Keratinocyte (primary cell): Measurements from ENCODE around the gene UBE2D2. TPM values are rescaled to one million over a fixed set of nuclear protein-coding genes. Genes with fewer than 3 reads are reported as not detected.

Experiments
- DNase-seq: peaks from one replicate; pipeline ENCODE4 v3.0.0-alpha.2; 2011; ENCODE audit warnings: low read depth, missing footprints, low spot score
- FAIRE-seq: peaks from 2 replicates; lab custom pipeline; 2011; peaks lifted over from hg19 to GRCh38; lab: Jason Lieb, UNC
- H2AFZ ChIP-seq: 2 replicates; pipeline ENCODE4 v1.6.0; 2012; ENCODE audit warnings: low read length, control low read depth, inconsistent platforms; ENCODE audit not compliant: control insufficient read depth
- H3K27ac ChIP-seq: 2 replicates; pipeline ENCODE4 v1.5.1; 2011; ENCODE audit warnings: low read length; ENCODE audit not compliant: control insufficient read depth, insufficient read depth
- H3K27me3 ChIP-seq: 3 replicates; pipeline ENCODE4 v1.6.0; 2011; ENCODE audit warnings: low read length; ENCODE audit not compliant: control insufficient read depth, insufficient read depth; ENCODE audit errors: extremely low read depth
- H3K36me3 ChIP-seq, 2 experiments: 2 replicates in 1 of 2; 3 replicates in 1 of 2; pipeline ENCODE4 v1.5.1; 2011; ENCODE audit warnings: low read length in 2 of 2, mild to moderate bottlenecking in 1 of 2; ENCODE audit not compliant: control insufficient read depth in 2 of 2, insufficient read depth in 2 of 2; ENCODE audit errors: extremely low read depth in 1 of 2
- H3K4me1 ChIP-seq: 3 replicates; pipeline ENCODE4 v1.5.1; 2011; ENCODE audit warnings: low read length; ENCODE audit not compliant: control insufficient read depth, insufficient read depth; ENCODE audit errors: extremely low read depth
- H3K4me2 ChIP-seq: 3 replicates; pipeline ENCODE4 v1.6.0; 2011; ENCODE audit warnings: low read depth, low read length; ENCODE audit not compliant: control insufficient read depth, insufficient read depth; ENCODE audit errors: extremely low read depth
- H3K4me3 ChIP-seq, 3 experiments: fragments of 200-600 bp in 1 of 3; sonication (generic) in 1 of 3; 2 replicates in 2 of 3; 3 replicates in 1 of 3; pipeline ENCODE4 v1.5.1; 2011 to 2016; ENCODE audit warnings: low read length in 3 of 3, mild to moderate bottlenecking in 3 of 3, control low read depth in 2 of 3, inconsistent platforms in 1 of 3, low read depth in 1 of 3, mixed read lengths in 1 of 3, mixed run types in 1 of 3, moderate library complexity in 1 of 3; ENCODE audit not compliant: control insufficient read depth in 2 of 3, insufficient read depth in 2 of 3; ENCODE audit errors: extremely low read depth in 1 of 3
- H3K79me2 ChIP-seq: 2 replicates; pipeline ENCODE4 v1.6.0; 2012; ENCODE audit warnings: low read length; ENCODE audit not compliant: control insufficient read depth, insufficient read depth
- H3K9ac ChIP-seq: 3 replicates; pipeline ENCODE4 v1.6.0; 2011; ENCODE audit warnings: low read length; ENCODE audit not compliant: control insufficient read depth, insufficient read depth; ENCODE audit errors: extremely low read depth
- H3K9me1 ChIP-seq: 3 replicates; pipeline ENCODE4 v1.6.0; 2011; ENCODE audit warnings: low read length; ENCODE audit not compliant: control insufficient read depth, insufficient read depth; ENCODE audit errors: extremely low read depth
- H3K9me3 ChIP-seq: 2 replicates; pipeline ENCODE4 v1.5.1; 2012; ENCODE audit warnings: low read depth, low read length; ENCODE audit not compliant: control insufficient read depth
- H4K20me1 ChIP-seq: 3 replicates; pipeline ENCODE4 v1.6.0; 2011; ENCODE audit warnings: low read length; ENCODE audit not compliant: control insufficient read depth, insufficient read depth; ENCODE audit errors: extremely low read depth
- EZH2 ChIP-seq: IDR thresholded peaks from one replicate; pipeline ENCODE4 v1.6.1; 2012; ENCODE audit warnings: inconsistent platforms, mild to moderate bottlenecking, low read length, moderate library complexity
- dilution Hi-C: fragments of 300-500 bp; cut with MboI; formaldehyde crosslinking; loops from one replicate; pipeline ENCODE4 v1.7.0; 2020; ENCODE audit warnings: low sequenced_read_pairs; ENCODE audit not compliant: extremely low pct_ligation_motif_present
- polyA plus RNA-seq, 5 experiments: library from polyadenylated mRNA; depleted of rRNA in 3 of 5; stranded (reverse) in 3 of 5; stranded (forward) in 1 of 5; unstranded in 1 of 5; fragments of >200 nt; gene quantifications; 1 replicate in 1 of 5; 2 replicates in 3 of 5; 3 replicates in 1 of 5; pipeline versions ENCODE4 v1.2.1 to v1.2.3, GENCODE V29; 2011 to 2012; ENCODE audit warnings: missing spikeins in 2 of 5, low read depth in 1 of 5, low replicate concordance in 1 of 5
- TF ChIP-seq, protein P1 (sequence below), 3 experiments: IDR thresholded peaks in 1 of 3; conservative IDR thresholded peaks in 1 of 3; optimal IDR thresholded peaks in 1 of 3; 2 replicates in 2 of 3; 3 replicates in 1 of 3; pipeline versions ENCODE3 to v1.5.1; 2011; ENCODE audit warnings: low read length in 3 of 3, mild to moderate bottlenecking in 3 of 3, moderate library complexity in 2 of 3, control low read depth in 1 of 3, inconsistent platforms in 1 of 3; ENCODE audit not compliant: insufficient read depth in 2 of 3; ENCODE audit errors: extremely low read depth in 1 of 3

Gene UBE2D2
- polyA plus RNA-seq, 1 donor (not counting 4 experiments of a cell fraction or from before 2014, with no cell fraction given): 127 TPM

DNA sequence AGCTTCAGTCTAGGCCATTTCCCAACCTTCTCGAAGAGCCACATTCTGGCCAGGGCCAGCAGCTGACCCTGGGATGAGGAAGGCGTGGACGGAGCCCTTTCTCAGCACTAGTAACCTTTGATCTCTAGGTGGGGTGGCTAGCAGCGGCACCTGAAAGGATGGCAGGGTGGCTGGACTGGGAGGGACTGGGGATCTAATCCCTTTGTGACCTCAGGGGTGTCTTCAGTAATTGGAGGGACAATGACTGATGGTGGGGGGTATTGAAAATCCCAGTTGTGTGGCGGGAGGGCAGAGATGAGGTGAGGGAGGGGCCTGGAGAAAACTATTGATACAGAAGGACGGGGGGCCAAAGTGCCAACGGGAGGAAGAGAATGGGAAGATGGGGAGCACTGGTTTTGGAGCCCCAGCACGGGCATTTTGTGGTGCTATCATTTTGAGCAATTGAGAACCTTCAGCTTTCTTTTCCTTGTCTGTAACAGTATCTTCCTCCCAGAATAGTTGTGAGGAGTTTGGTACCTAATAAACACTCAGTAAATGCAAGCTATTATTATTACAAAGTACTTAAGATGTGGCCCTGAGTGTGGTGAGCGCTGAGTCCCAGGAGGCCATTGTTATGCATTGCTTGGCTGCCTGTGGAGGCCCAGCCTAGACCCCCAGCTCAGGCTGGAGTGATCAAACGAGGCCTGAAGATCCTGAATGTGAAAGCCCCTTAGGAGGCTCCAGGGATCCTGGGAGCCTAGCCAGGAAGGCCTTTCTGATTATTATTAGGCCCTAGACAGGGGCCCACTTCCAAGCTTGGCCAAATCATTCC lies 37.3 kb upstream of the UBE2D2 start:
- no peaks in the 10 kb centered on the region for H3K9me3 ChIP-seq
- H3K4me3 ChIP-seq: no peak overlapping the region
- no peak overlapping the region for H3K9ac ChIP-seq
- no peaks in the 10 kb centered on the region for H3K36me3 ChIP-seq
- no peak for TF ChIP-seq EZH2
- TF ChIP-seq, protein P1, sequence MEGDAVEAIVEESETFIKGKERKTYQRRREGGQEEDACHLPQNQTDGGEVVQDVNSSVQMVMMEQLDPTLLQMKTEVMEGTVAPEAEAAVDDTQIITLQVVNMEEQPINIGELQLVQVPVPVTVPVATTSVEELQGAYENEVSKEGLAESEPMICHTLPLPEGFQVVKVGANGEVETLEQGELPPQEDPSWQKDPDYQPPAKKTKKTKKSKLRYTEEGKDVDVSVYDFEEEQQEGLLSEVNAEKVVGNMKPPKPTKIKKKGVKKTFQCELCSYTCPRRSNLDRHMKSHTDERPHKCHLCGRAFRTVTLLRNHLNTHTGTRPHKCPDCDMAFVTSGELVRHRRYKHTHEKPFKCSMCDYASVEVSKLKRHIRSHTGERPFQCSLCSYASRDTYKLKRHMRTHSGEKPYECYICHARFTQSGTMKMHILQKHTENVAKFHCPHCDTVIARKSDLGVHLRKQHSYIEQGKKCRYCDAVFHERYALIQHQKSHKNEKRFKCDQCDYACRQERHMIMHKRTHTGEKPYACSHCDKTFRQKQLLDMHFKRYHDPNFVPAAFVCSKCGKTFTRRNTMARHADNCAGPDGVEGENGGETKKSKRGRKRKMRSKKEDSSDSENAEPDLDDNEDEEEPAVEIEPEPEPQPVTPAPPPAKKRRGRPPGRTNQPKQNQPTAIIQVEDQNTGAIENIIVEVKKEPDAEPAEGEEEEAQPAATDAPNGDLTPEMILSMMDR (optimal IDR thresholded peaks at IDR 0.05 in 1 of 3, IDR thresholded peaks at IDR 0.05 in 1 of 3, conservative IDR thresholded peaks at IDR 0.05 in 1 of 3; ENCODE audit: extremely low read depth in 1 of 3, insufficient read depth in 2 of 3, low read length in 3 of 3): no peak
- dilution Hi-C loops: no loop called here
- no peaks in the 10 kb centered on the region for H3K27me3 ChIP-seq
- FAIRE-seq (no peak), DNase-seq (no peak)
- H3K4me2 ChIP-seq: no peak overlapping the region
- no peaks in the 10 kb centered on the region for H3K4me1 ChIP-seq
- H4K20me1 ChIP-seq: no peaks in the 10 kb centered on the region
- H3K9me1 ChIP-seq: no peaks in the 10 kb centered on the region
- H3K27ac ChIP-seq: no peak overlapping the region
- H3K79me2 ChIP-seq: no peaks in the 10 kb centered on the region
- no peak overlapping the region for H2AFZ ChIP-seq

DNA sequence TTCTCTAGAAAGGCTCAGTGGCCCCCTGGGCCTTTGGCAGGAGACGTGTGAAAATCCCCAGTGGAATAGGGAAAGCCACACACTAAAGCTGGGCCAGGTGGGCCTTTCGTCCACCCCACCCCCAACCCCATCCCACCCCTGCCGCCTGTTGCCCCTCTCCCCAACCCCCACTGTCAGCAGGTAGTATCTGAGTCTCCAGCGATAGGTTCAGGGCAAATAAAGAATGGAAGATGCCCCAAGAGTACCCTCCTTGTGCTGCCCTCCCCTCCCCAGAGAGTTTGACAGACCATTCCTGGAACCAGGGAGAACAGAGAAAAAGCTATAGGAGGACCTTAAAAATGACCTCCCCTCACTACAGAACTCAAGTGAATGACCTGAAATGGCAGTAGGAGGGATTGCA lies 36.7 kb upstream of the UBE2D2 start:
- Histone ChIP-seq H3K4me2 (no peak overlapping the region), H3K9me1 (no peaks in the 10 kb centered on the region), H3K27ac (no peak overlapping the region), H3K36me3 (no peaks in the 10 kb centered on the region), H3K9ac (no peak overlapping the region), H3K9me3 (no peaks in the 10 kb centered on the region), H3K4me3 (no peak overlapping the region), H4K20me1 (no peaks in the 10 kb centered on the region), H2AFZ (no peak overlapping the region), H3K4me1 (no peaks in the 10 kb centered on the region), H3K27me3 (no peaks in the 10 kb centered on the region), H3K79me2 (no peaks in the 10 kb centered on the region)
- no peak for FAIRE-seq
- no peak for DNase-seq
- dilution Hi-C loops: no loop called here
- no peak for TF ChIP-seq EZH2
- TF ChIP-seq, protein P1 (optimal IDR thresholded peaks at IDR 0.05 in 1 of 3, IDR thresholded peaks at IDR 0.05 in 1 of 3, conservative IDR thresholded peaks at IDR 0.05 in 1 of 3; ENCODE audit: extremely low read depth in 1 of 3, insufficient read depth in 2 of 3, low read length in 3 of 3): no peak
